Measurements from ENCODE around the gene MAEL. TPM values are rescaled to one million over a fixed set of nuclear protein-coding genes. Genes with fewer than 3 reads are reported as not detected.
A peak's percentile ranks its signal among the peaks of the same experiment; 100 is the strongest.

Gene MAEL
- total RNA-seq, 1 donor from 2014 or later: not detected

- H3K4me1 Mint-ChIP-seq (ENCODE audit: low read depth): no peaks in the 10 kb centered on the region
- H3K4me3 Mint-ChIP-seq (ENCODE audit: low read depth): no peak overlapping the region
- H3K27ac Mint-ChIP-seq: no peak overlapping the region
- no peak for DNase-seq (ENCODE audit: low spot score, unreplicated experiment)
- H3K9me3 Mint-ChIP-seq (ENCODE audit: low read depth): no peaks in the 10 kb centered on the region
- peaks cover 20% of the 10 kb centered on the region for H3K27me3 Mint-ChIP-seq
- no peaks in the 10 kb centered on the region for H3K36me3 Mint-ChIP-seq (ENCODE audit: insufficient read depth)
- TF ChIP-seq CTCF (IDR thresholded peaks at IDR 0.05; ENCODE audit: unreplicated experiment): no peak
Measured at GRCh38 chr1:167056529-167057231, 67.6 kb downstream of the MAEL start.

- TF ChIP-seq CTCF (IDR thresholded peaks at IDR 0.05; ENCODE audit: unreplicated experiment): peak; percentile 58
- no peak for DNase-seq (ENCODE audit: low spot score, unreplicated experiment)
- Mint-ChIP-seq H3K27me3 (peaks cover 18% of the 10 kb centered on the region), H3K4me1 (ENCODE audit: low read depth) (no peaks in the 10 kb centered on the region), H3K4me3 (ENCODE audit: low read depth) (no peak overlapping the region), H3K27ac (no peak overlapping the region), H3K36me3 (ENCODE audit: insufficient read depth) (no peaks in the 10 kb centered on the region), H3K9me3 (ENCODE audit: low read depth) (no peaks in the 10 kb centered on the region)
Measured at GRCh38 chr1:167057241-167057688, 68.2 kb downstream of the MAEL start.

DNA sequence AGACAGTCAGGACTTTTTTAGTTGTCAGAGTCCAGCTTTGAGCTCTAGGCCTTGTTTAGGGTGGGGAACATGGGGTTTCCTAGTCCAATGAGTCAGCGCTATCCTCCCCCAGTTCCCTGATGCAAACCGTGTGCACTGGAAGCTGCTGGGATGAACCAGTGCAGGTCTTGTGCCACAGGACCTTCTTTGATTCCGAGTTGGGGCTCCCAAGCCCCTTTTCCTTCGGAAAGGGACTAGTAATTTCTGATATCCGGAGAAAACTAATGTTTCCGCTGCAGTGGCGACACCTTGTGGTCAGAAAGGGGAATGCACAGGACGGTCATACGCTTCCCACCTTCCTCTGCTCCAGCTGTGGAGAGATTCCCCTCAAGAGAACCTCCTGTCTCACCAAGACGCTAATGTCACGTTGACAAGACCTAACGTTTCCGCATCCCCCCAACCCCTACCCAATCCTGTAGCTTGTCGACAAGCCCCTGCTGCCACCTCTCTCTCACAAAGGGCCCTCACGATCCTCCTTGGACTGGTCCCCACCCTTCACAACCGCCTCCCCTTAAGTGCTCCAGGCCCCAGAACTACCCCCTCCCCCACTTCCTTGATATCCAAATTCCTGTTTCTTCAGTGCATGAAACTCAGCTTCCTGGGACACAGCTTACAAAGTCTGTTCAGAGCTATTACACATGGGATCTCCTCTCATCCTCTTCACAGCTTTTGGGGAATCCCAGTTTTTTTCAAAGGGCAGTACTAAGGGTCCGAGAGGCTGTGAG lies 70.1 kb downstream of the MAEL start:
- Mint-ChIP-seq H3K36me3 (ENCODE audit: insufficient read depth) (no peaks in the 10 kb centered on the region), H3K27ac (no peak overlapping the region), H3K4me1 (ENCODE audit: low read depth) (no peaks in the 10 kb centered on the region), H3K9me3 (ENCODE audit: low read depth) (no peaks in the 10 kb centered on the region), H3K27me3 (peaks cover 13% of the 10 kb centered on the region), H3K4me3 (ENCODE audit: low read depth) (no peak overlapping the region)
- peak; percentile 73 for DNase-seq (ENCODE audit: low spot score, unreplicated experiment)
- peak; percentile 96 for TF ChIP-seq CTCF (IDR thresholded peaks at IDR 0.05; ENCODE audit: unreplicated experiment)

- Mint-ChIP-seq H3K9me3 (ENCODE audit: low read depth) (no peaks in the 10 kb centered on the region), H3K36me3 (ENCODE audit: insufficient read depth) (no peaks in the 10 kb centered on the region), H3K4me3 (ENCODE audit: low read depth) (no peak overlapping the region), H3K27ac (no peak overlapping the region), H3K4me1 (ENCODE audit: low read depth) (no peaks in the 10 kb centered on the region), H3K27me3 (peaks cover 17% of the 10 kb centered on the region)
- no peak for DNase-seq (ENCODE audit: low spot score, unreplicated experiment)
- no peak for TF ChIP-seq CTCF (IDR thresholded peaks at IDR 0.05; ENCODE audit: unreplicated experiment)
Measured at GRCh38 chr1:167059809-167060107, 70.7 kb downstream of the MAEL start.

DNA sequence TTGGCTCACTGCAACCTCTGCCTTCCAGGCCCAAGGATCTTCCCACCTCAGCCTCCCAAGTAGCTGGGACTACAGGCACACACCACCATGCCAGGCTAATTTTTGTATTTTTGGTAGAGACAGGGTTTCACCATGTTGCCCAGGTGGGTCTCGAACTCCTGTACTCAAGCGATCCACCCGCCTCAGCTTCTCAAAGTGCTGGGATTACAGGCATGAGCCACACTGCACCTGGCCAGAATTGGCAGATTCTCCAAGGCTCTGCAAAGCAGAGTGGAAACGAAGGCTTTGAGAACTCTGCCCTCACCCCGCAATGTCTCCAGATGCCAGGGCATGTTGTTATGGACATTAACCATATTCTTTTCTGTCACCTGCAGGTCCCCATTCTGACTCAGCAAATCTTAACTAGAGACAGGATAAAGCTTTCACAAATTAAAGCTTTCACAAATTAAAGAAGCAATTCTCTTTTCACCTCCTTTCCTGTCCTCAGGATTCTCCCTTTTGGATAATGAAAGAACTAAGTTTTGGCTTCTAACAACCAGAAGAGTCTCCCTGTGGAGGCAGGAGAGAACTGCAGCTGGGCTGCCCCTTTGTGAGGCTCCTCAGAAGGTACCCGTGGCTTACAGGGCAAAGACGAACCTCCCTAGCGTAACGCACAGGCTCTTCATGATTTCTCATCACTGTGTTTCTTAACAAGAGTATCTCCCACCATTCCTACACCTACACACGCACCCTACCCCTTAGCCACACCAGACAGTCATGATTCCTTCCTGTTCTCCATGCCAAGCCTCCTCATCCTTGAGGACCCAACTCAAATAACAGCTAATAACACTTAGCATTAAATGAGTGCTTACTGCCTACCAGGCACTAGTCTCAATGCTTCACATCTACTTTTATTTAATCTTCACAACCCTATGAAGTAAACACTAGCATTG lies 71.3 kb downstream of the MAEL start:
- Mint-ChIP-seq H3K4me1 (ENCODE audit: low read depth) (no peaks in the 10 kb centered on the region), H3K4me3 (ENCODE audit: low read depth) (no peak overlapping the region), H3K27ac (no peak overlapping the region), H3K27me3 (peaks cover 17% of the 10 kb centered on the region), H3K36me3 (ENCODE audit: insufficient read depth) (no peaks in the 10 kb centered on the region), H3K9me3 (ENCODE audit: low read depth) (no peaks in the 10 kb centered on the region)
- TF ChIP-seq CTCF (IDR thresholded peaks at IDR 0.05; ENCODE audit: unreplicated experiment): peak; percentile 36
- DNase-seq (ENCODE audit: low spot score, unreplicated experiment): no peak
